IMR-90 (cell line): ENCODE measurements around the gene KRTAP10-5. TPM values are rescaled to one million over a fixed set of nuclear protein-coding genes. Genes with fewer than 3 reads are reported as not detected.

Experiments used
- ATAC-seq: fragments of 200-7000 bp; cut with Tn5 transposase; 2 replicates; pipeline ENCODE4 v1.9.1; 2020; ENCODE audit warnings: low read depth, mild to moderate bottlenecking, moderate library complexity
- BruUV-seq: library from RNA; stranded (reverse); fragments of 400-500 nt; replicated peaks from 2 replicates; lab custom pipeline; 2021; lab: Mats Ljungman, UMichigan
- CTCF ChIA-PET: fragments of 300-600 bp; formaldehyde crosslinking; extraction: SDS; loops from one replicate; lab custom pipeline; 2021; ENCODE audit warnings: antibody characterized with exemption; lab: Yijun Ruan, JAX
- POLR2A ChIA-PET: fragments of 300-600 bp; sonication (Branson Sonifier 250); formaldehyde crosslinking; loops from one replicate; lab custom pipeline; 2022; ENCODE audit warnings: antibody characterized with exemption; ENCODE audit not compliant: unreplicated experiment; lab: Charles Lee
- DNase-seq: peaks from one replicate; pipeline ENCODE4 v3.0.0; 2013
- H2AFZ ChIP-seq: replicated peaks from 2 replicates; pipeline ENCODE3; 2013; ENCODE audit warnings: low read length, mild to moderate bottlenecking; ENCODE audit not compliant: poor library complexity
- H2AK5ac ChIP-seq: 2 replicates; pipeline ENCODE4 v1.6.1; 2013; ENCODE audit warnings: low read depth, low read length, inconsistent platforms
- H2AK9ac ChIP-seq: replicated peaks from 2 replicates; pipeline ENCODE3; 2013; ENCODE audit warnings: mild to moderate bottlenecking, low read depth, low read length, moderate library complexity; ENCODE audit not compliant: poor library complexity
- H2BK120ac ChIP-seq: 2 replicates; pipeline ENCODE4 v1.6.1; 2013; ENCODE audit warnings: low read depth, low read length, inconsistent platforms
- H2BK15ac ChIP-seq: 3 replicates; pipeline ENCODE4 v1.6.1; 2013; ENCODE audit warnings: low read depth, low read length, inconsistent platforms
- H2BK20ac ChIP-seq: 2 replicates; pipeline ENCODE4 v1.6.1; 2013; ENCODE audit warnings: low read depth, mild to moderate bottlenecking, inconsistent platforms, low read length, moderate library complexity
- H2BK5ac ChIP-seq: 2 replicates; pipeline ENCODE4 v1.6.1; 2013; ENCODE audit warnings: mild to moderate bottlenecking, low read depth, low read length, inconsistent platforms; ENCODE audit not compliant: poor library complexity, severe bottlenecking
- H3K14ac ChIP-seq: replicated peaks from 2 replicates; pipeline ENCODE4 v1.6.1; 2013; ENCODE audit warnings: low read depth, low read length, inconsistent platforms
- H3K18ac ChIP-seq: 2 replicates; pipeline ENCODE4 v1.6.1; 2013; ENCODE audit warnings: low read depth, low read length, control low read depth
- H3K23ac ChIP-seq: 2 replicates; pipeline ENCODE4 v1.6.1; 2013; ENCODE audit warnings: low read depth, low read length, inconsistent platforms
- H3K27ac ChIP-seq: 2 replicates; pipeline ENCODE4 v1.5.1; 2013; ENCODE audit warnings: mild to moderate bottlenecking, control low read depth, low read length; ENCODE audit not compliant: insufficient read depth
- H3K27me3 ChIP-seq: 2 replicates; pipeline ENCODE4 v1.6.1; 2013; ENCODE audit warnings: low read length; ENCODE audit not compliant: control insufficient read depth, insufficient read depth
- H3K36me3 ChIP-seq: 2 replicates; pipeline ENCODE4 v1.6.1; 2013; ENCODE audit warnings: low read length, mixed read lengths; ENCODE audit not compliant: control insufficient read depth, insufficient read depth
- H3K4ac ChIP-seq: 2 replicates; pipeline ENCODE4 v1.6.1; 2013; ENCODE audit warnings: low read depth, low read length, inconsistent platforms
- H3K4me1 ChIP-seq: 2 replicates; pipeline ENCODE4 v1.6.1; 2013; ENCODE audit warnings: low read length, mixed read lengths; ENCODE audit not compliant: control insufficient read depth, insufficient read depth
- H3K4me2 ChIP-seq: 2 replicates; pipeline ENCODE4 v1.6.1; 2013; ENCODE audit warnings: low read depth, mild to moderate bottlenecking, control low read depth, low read length, moderate library complexity
- H3K4me3 ChIP-seq: 2 replicates; pipeline ENCODE4 v1.5.1; 2013; ENCODE audit warnings: low read depth, mild to moderate bottlenecking, control low read depth, low read length, moderate library complexity; ENCODE audit not compliant: insufficient read depth
- H3K56ac ChIP-seq: 2 replicates; pipeline ENCODE4 v1.6.1; 2013; ENCODE audit warnings: low read length, inconsistent platforms; ENCODE audit not compliant: insufficient read depth; ENCODE audit errors: extremely low read depth
- H3K79me1 ChIP-seq, 2 experiments: 2 replicates each; pipeline ENCODE4 v1.6.1; 2013; ENCODE audit warnings: low read length in 2 of 2, inconsistent platforms in 1 of 2, low read depth in 1 of 2
- H3K9ac ChIP-seq: 2 replicates; pipeline ENCODE4 v1.6.1; 2013; ENCODE audit warnings: low read depth, low read length, control low read depth
- H3K9me1 ChIP-seq: 2 replicates; pipeline ENCODE4 v1.6.1; 2013; ENCODE audit warnings: low read length, inconsistent platforms; ENCODE audit not compliant: insufficient read depth
- H3K9me3 ChIP-seq: 2 replicates; pipeline ENCODE4 v1.6.1; 2013; ENCODE audit warnings: low read length; ENCODE audit not compliant: control insufficient read depth, insufficient read depth
- H4K20me1 ChIP-seq: 2 replicates; pipeline ENCODE4 v1.6.1; 2013; ENCODE audit warnings: low read length, inconsistent platforms; ENCODE audit not compliant: insufficient read depth
- H4K5ac ChIP-seq: 2 replicates; pipeline ENCODE4 v1.6.1; 2013; ENCODE audit warnings: mild to moderate bottlenecking, low read depth, low read length, control low read depth
- H4K8ac ChIP-seq, 2 experiments: 2 replicates each; pipeline ENCODE4 v1.6.1; 2013; ENCODE audit warnings: low read depth in 2 of 2, low read length in 2 of 2, control low read depth in 1 of 2, inconsistent platforms in 1 of 2
- H4K91ac ChIP-seq: 2 replicates; pipeline ENCODE4 v1.6.1; 2013; ENCODE audit warnings: low read depth, low read length, inconsistent platforms; ENCODE audit not compliant: insufficient read depth
- CTCF ChIP-seq: conservative IDR thresholded peaks from 2 replicates; pipeline ENCODE4 v1.5.1; 2012; ENCODE audit warnings: mild to moderate bottlenecking, low read depth, low read length, improper control_type of control experiment
- ELK1 ChIP-seq: fragments of 150-350 bp; IDR thresholded peaks from 2 replicates; pipeline ENCODE4 v1.6.1; 2016; ENCODE audit warnings: low read depth, mild to moderate bottlenecking, low read length, moderate library complexity, borderline replicate concordance
- FOS ChIP-seq: fragments of 150-350 bp; IDR thresholded peaks from 2 replicates; pipeline ENCODE4 v1.6.1; 2016; ENCODE audit warnings: low read depth, low read length
- MAFK ChIP-seq: IDR thresholded peaks from 2 replicates; pipeline ENCODE4 v1.6.1; 2012; ENCODE audit warnings: low read depth, low read length, improper control_type of control experiment
- MAZ ChIP-seq: IDR thresholded peaks from 2 replicates; pipeline ENCODE4 v1.6.1; 2012; ENCODE audit warnings: low read depth, mild to moderate bottlenecking, low read length, improper control_type of control experiment, moderate library complexity, borderline replicate concordance
- MXI1 ChIP-seq: IDR thresholded peaks from 2 replicates; pipeline ENCODE4 v1.6.1; 2012; ENCODE audit warnings: low read depth, mild to moderate bottlenecking, low read length, moderate library complexity, borderline replicate concordance
- NFE2L2 ChIP-seq: fragments of 150-350 bp; IDR thresholded peaks from 2 replicates; pipeline ENCODE4 v1.6.1; 2016; ENCODE audit warnings: low read depth, mild to moderate bottlenecking, low read length
- RFX5 ChIP-seq: IDR thresholded peaks from 2 replicates; pipeline ENCODE4 v1.8.0; 2012; ENCODE audit warnings: low read depth, mild to moderate bottlenecking, low read length, moderate library complexity
- SMC3 ChIP-seq: fragments of 150-350 bp; IDR thresholded peaks from 2 replicates; pipeline ENCODE4 v1.6.1; 2016; ENCODE audit warnings: low read depth, mild to moderate bottlenecking, antibody characterized with exemption, low read length, moderate library complexity
- USF2 ChIP-seq: fragments of 150-350 bp; IDR thresholded peaks from 2 replicates; pipeline ENCODE4 v1.6.1; 2017; ENCODE audit warnings: mild to moderate bottlenecking, antibody characterized with exemption, low read length, low read depth
- WGBS, 2 experiments: methylation state at CpG; one replicate each; pipeline versions ENCODE4 v1.1.5 to v1.1.7; 2013; ENCODE audit warnings: missing lambda C conversion rate in 2 of 2; ENCODE audit not compliant: insufficient read length in 1 of 2; ENCODE audit errors: extremely low coverage in 2 of 2; 5-methylcytosine and 5-hydroxymethylcytosine counted together
- dilution Hi-C: fragments of 300-500 bp; cut with HindIII; formaldehyde crosslinking; loops from one replicate; pipeline ENCODE4 v1.14.3; 2018; ENCODE audit warnings: low sequenced_read_pairs; ENCODE audit not compliant: unreplicated experiment
- in situ Hi-C: fragments of 300-500 bp; cut with MboI; formaldehyde crosslinking; loops from 3 replicates; pipeline ENCODE4 v1.14.3; 2019; ENCODE audit warnings: low sequenced_read_pairs, inconsistent platforms, mixed read lengths
- intact Hi-C: fragments of 100-400 bp; cut with micrococcal nuclease; formaldehyde crosslinking; loops from 2 replicates; pipeline ENCODE4 v1.10.0; 2022
- polyA plus RNA-seq, 3 experiments: library from polyadenylated mRNA; depleted of rRNA; stranded (reverse); fragments of >200 nt; gene quantifications; 2 replicates each; pipeline ENCODE4 v1.2.3, GENCODE V29; 2012; ENCODE audit warnings: low replicate concordance in 1 of 3
- total RNA-seq: library from RNA; depleted of rRNA; stranded (reverse); fragments of >200 nt; gene quantifications from 2 replicates; pipeline ENCODE4 v1.2.3, GENCODE V29; 2012

The KRTAP10-5 gene
- total and polyA plus RNA-seq, 2 of the 4 experiments (the other 2 are of a cell fraction) = not detected

- no peak overlapping the region for H2BK15ac ChIP-seq
- no peak overlapping the region for H2AK5ac ChIP-seq
- intact Hi-C loops = no loop called here
- no peak overlapping the region for H3K4me3 ChIP-seq
- no peak overlapping the region for H3K4me2 ChIP-seq
- no peak overlapping the region for H3K14ac ChIP-seq
- no peak for ATAC-seq
- TF ChIP-seq NFE2L2 = no peak
- TF ChIP-seq SMC3 = no peak
- no peak for TF ChIP-seq ELK1
- no peak for TF ChIP-seq FOS
- no peak for TF ChIP-seq CTCF
- no peak for TF ChIP-seq MAFK
- no peak for TF ChIP-seq MAZ
- no peak for TF ChIP-seq RFX5
- TF ChIP-seq MXI1 = no peak
- no peak for TF ChIP-seq USF2
- H2BK20ac ChIP-seq = no peak overlapping the region
- no peak overlapping the region for H2AK9ac ChIP-seq
- no peak overlapping the region for H3K27ac ChIP-seq
- BruUV-seq = no TSS peak
- no peak overlapping the region for H2AFZ ChIP-seq
- H3K23ac ChIP-seq = no peak overlapping the region
- in situ Hi-C loops = no loop called here
- no peaks in the 10 kb centered on the region for H3K4me1 ChIP-seq
- no peak overlapping the region for H4K91ac ChIP-seq
- H3K9ac ChIP-seq = no peak overlapping the region
- dilution Hi-C loops = no loop called here
- 65% methylated on average over 8 of the region's 23 CpGs; no CpG with 5 or more reads in 1 of the 2 experiments for WGBS, 2 experiments
- H3K27me3 ChIP-seq = peaks cover 2% of the 10 kb centered on the region
- ChIA-PET POLR2A (no interaction called here), CTCF (no interaction called here)
- H3K18ac ChIP-seq = no peak overlapping the region
- H3K36me3 ChIP-seq = no peaks in the 10 kb centered on the region
- H3K79me1 ChIP-seq = no peaks in the 10 kb centered on the region
- no peaks in the 10 kb centered on the region for H3K9me1 ChIP-seq
- H2BK5ac ChIP-seq = no peak overlapping the region
- no peaks in the 10 kb centered on the region for H3K9me3 ChIP-seq
- no peak overlapping the region for H3K4ac ChIP-seq
- DNase-seq = no peak
- no peak overlapping the region for H3K56ac ChIP-seq
- H4K20me1 ChIP-seq = no peaks in the 10 kb centered on the region
- H2BK120ac ChIP-seq = no peak overlapping the region
- H4K5ac ChIP-seq = no peak overlapping the region
- H4K8ac ChIP-seq = no peak overlapping the region
Observed at GRCh38 chr21:44601596-44602462, 21.4 kb upstream of the KRTAP10-5 start.
